Daoy (cell line): ENCODE measurements around the gene SERPINA10. TPM values are rescaled to one million over a fixed set of nuclear protein-coding genes. Genes with fewer than 3 reads are reported as not detected.
"Not testable (repeated sequence)": the region's sequence is repeated elsewhere in the genome, so short reads cannot be mapped to it uniquely, and the experiment has no call there.

Experiments used
- DNase-seq: peaks from one replicate; pipeline ENCODE4 v3.0.0-alpha.2; 2015; ENCODE audit warnings: low read depth
- total RNA-seq: library from RNA; depleted of rRNA; stranded (reverse); fragments of >200 nt; shearing (Covaris generic); gene quantifications from 2 replicates; pipeline ENCODE4 v1.2.3, GENCODE V29; 2014; rRNA removed

Gene SERPINA10
- total RNA-seq, 1 experiment from 2014 or later, result not detected

GRCh38 chr14:94284221-94284620, 8.8 kb downstream of the SERPINA10 start:
- no peak for DNase-seq

GRCh38 chr14:94282991-94283723, 9.9 kb downstream of the SERPINA10 start:
- no peak for DNase-seq

DNA sequence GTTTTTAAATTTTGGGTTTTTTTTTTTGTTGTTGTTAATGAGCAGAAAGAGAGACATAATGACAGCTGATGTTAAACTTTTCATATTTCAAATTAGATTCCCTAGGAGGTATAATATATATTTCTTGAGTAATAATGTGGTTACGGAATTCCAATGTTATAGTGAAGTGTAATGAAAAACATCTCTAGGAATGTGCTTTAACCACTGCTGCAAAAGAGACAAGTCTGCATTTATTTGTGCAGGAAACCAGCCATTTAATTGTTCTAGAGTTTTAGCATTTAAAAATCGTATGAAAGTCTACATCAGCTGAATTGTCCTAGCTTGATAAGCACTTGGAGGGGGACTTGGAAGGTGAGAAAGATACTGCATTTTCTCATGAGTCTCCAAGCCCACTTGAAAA, 14.3 kb downstream of the SERPINA10 start:
- DNase-seq, result no peak

GRCh38 chr14:94276898-94277561, 16.0 kb downstream of the SERPINA10 start:
- not testable (repeated sequence) for DNase-seq

DNA sequence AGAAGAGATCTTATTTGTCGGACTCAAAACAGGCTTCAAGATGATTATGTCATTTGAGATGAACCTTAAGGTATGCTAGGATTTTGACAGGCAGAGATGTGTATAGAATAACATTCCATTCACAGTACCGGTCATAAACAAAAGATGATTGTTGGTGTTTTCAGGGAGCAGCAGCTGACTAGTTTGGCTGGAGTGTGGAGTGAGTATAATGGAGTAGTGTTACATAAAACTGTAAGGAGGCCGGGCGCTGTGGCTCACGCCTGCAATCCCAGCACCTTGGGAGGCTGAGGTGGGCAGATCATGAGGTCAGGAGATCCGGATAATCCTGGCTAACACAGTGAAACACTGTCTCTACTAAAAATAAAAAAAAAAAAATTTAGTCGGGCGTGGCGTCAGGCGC, 23.9 kb downstream of the SERPINA10 start:
- no peak for DNase-seq

GRCh38 chr14:94268582-94268981, 24.5 kb downstream of the SERPINA10 start:
- DNase-seq, result not testable (repeated sequence)

DNA sequence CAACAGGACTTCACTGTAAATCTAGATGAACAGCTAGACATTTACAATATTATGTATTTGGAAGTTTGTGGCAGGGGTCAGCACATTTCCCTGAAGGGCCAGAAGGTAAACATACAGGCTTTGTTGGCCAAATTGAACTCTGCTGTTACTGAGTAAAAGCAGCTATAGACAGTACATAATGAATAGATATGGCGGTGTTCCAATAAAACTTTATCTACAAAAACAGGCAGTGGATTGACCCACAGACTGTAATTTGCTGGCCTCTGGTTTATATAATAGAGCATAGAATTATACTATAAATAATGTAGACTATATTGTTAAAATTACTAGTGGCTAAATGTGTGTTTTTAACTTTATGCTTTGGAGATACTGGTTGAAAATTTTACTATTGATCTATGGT, 25.7 kb downstream of the SERPINA10 start:
- no peak for DNase-seq

DNA sequence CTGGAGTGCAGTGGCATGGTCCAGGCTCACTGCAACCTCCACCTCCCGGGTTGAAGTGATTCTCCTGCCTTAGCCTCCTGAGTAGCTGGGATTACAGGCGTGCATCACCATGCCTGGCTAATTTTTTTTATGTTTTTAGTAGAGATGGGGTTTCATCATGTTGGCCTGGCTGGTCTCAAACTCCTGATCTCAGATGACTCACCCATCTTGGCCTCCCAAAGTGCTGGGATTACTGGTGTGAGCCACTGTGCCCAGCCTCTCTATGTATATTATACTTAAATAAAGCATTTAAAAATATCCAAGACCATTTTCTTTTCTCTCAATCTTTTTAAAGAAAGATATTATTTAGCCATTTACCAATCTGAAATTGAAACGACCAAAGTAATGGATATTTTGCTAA, 28.9 kb downstream of the SERPINA10 start:
- DNase-seq, result peak; percentile 17

GRCh38 chr14:94244182-94244581, 48.9 kb downstream of the SERPINA10 start:
- no peak for DNase-seq

- no peak for DNase-seq
These were observed 53.7 kb downstream of the SERPINA10 start for GRCh38 chr14:94239406-94239805.

- DNase-seq, result no peak
These were observed 55.1 kb downstream of the SERPINA10 start for GRCh38 chr14:94237983-94238382.

- DNase-seq, result no peak
These were observed 56.0 kb downstream of the SERPINA10 start for GRCh38 chr14:94237046-94237445.

Other genes starting within 250 kb of the SERPINA10 start
- 215 and 264 TPM in 2 replicates for gene DDX24, start 212.1 kb downstream of the SERPINA10 start, total RNA-seq
- gene IFI27L1, start 212.0 kb downstream of the SERPINA10 start, total RNA-seq, result 15.6 and 23.6 TPM in 2 replicates
- 19.1 and 24.6 TPM in 2 replicates for gene IFI27, start 182.5 kb downstream of the SERPINA10 start, total RNA-seq
- gene IFI27L2, start 163.7 kb downstream of the SERPINA10 start, total RNA-seq, result 68.5 and 99.1 TPM in 2 replicates
- 7.1 and 17.6 TPM in 2 replicates for gene PPP4R4, start 118.9 kb downstream of the SERPINA10 start, total RNA-seq
- 0.91 and 4.1 TPM in 2 replicates for gene SERPINA6, start 30.1 kb upstream of the SERPINA10 start, total RNA-seq
- not detected in 2 replicates for gene SERPINA2, start 73.4 kb upstream of the SERPINA10 start, total RNA-seq
- 26.1 and 30.8 TPM in 2 replicates for gene SERPINA1, start 95.3 kb upstream of the SERPINA10 start, total RNA-seq
- not detected in 2 replicates for gene SERPINA11, start 159.5 kb upstream of the SERPINA10 start, total RNA-seq
- 0.11 TPM in 1 of 2 replicates, not detected in the other for gene SERPINA9, start 182.9 kb upstream of the SERPINA10 start, total RNA-seq
- not detected in 2 replicates for gene SERPINA12, start 216.2 kb upstream of the SERPINA10 start, total RNA-seq